HL-60 (cell line): ENCODE results near the gene ATG101.

Source experiments
- CTCF ChIP-seq: IDR thresholded peaks from one replicate; pipeline ENCODE4 v1.5.1; 2011; ENCODE audit warnings: low read length, control low read depth, inconsistent platforms; ENCODE audit not compliant: insufficient read depth
- SPI1 ChIP-seq: IDR thresholded peaks from 2 replicates; pipeline ENCODE4 v1.6.1; 2012; ENCODE audit warnings: low read depth, mild to moderate bottlenecking, borderline replicate concordance

DNA sequence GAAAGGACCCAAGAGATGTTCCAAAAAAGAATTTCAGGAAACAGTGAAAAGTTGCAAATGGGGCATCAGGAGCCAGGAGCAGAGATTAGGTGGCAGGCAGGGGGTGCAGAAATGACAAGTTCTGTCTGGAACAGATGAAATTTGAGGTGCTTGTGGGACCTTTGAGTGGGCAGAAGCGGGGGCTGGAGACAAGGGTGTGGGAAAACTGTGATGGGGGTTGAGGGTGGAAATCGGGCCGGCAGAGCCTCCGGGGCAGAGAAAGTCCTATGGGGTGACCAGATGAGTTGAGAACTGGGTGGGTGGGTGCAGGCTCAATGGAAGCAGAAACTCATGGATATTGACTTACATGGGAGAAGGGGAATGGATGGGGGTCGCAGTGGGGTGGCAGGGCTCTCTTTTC, 20.1 kb upstream of the ATG101 start:
- TF ChIP-seq SPI1 = no peak
- no peak for TF ChIP-seq CTCF
